ENCODE data around the gene ATF6.
"Not testable (repeated sequence)": the region's sequence is repeated elsewhere in the genome, so short reads cannot be mapped to it uniquely, and the experiment has no call there.

Gene ATF6

GRCh38 chr1:161766102-161766981 lies at the start of gene ATF6:
TSS of gene ATF6 (plus strand) at chr1:161766320. CDS start at chr1:161766361, 41 bp downstream.
- peak; percentile 85 for DNase-seq (ENCODE audit: low read depth)

- no peak for DNase-seq (ENCODE audit: low read depth)
Measured at GRCh38 chr1:161718559-161719324, 47.4 kb upstream of the ATF6 start.

- no peak for DNase-seq (ENCODE audit: low read depth)
Measured at GRCh38 chr1:161719325-161719611, 46.9 kb upstream of the ATF6 start.

- DNase-seq (ENCODE audit: low read depth) = no peak
Measured at GRCh38 chr1:161720422-161720821, 45.7 kb upstream of the ATF6 start.

GRCh38 chr1:161720956-161721737 lies 45.0 kb upstream of the ATF6 start, which contains the start of gene FCRLB:
TSS of gene FCRLB (plus strand) at chr1:161721544. CDS start at chr1:161722673, 1,129 bp downstream.
- DNase-seq (ENCODE audit: low read depth) = no peak

GRCh38 chr1:161721738-161722343 lies 44.3 kb upstream of the ATF6 start:
- DNase-seq (ENCODE audit: low read depth) = no peak

GRCh38 chr1:161722406-161722805 lies 43.7 kb upstream of the ATF6 start:
- DNase-seq (ENCODE audit: low read depth) = no peak

- no peak for DNase-seq (ENCODE audit: low read depth)
Measured at GRCh38 chr1:161723459-161724141, 42.5 kb upstream of the ATF6 start.

- DNase-seq (ENCODE audit: low read depth) = not testable (repeated sequence)
Measured at GRCh38 chr1:161725258-161725907, 40.7 kb upstream of the ATF6 start.

- no peak for DNase-seq (ENCODE audit: low read depth)
Measured at GRCh38 chr1:161725908-161726472, 40.1 kb upstream of the ATF6 start.

GRCh38 chr1:161726473-161727255 lies 39.5 kb upstream of the ATF6 start:
- peak; percentile 76 for DNase-seq (ENCODE audit: low read depth)

- DNase-seq (ENCODE audit: low read depth) = no peak
Measured at GRCh38 chr1:161727256-161727924, 38.7 kb upstream of the ATF6 start.

GRCh38 chr1:161728376-161729226 lies 37.5 kb upstream of the ATF6 start:
- no peak for DNase-seq (ENCODE audit: low read depth)

GRCh38 chr1:161730050-161730564 lies 36.0 kb upstream of the ATF6 start:
- no peak for DNase-seq (ENCODE audit: low read depth)

GRCh38 chr1:161731241-161731640 lies 34.9 kb upstream of the ATF6 start:
- no peak for DNase-seq (ENCODE audit: low read depth)

GRCh38 chr1:161731981-161732718 lies 34.0 kb upstream of the ATF6 start:
- no peak for DNase-seq (ENCODE audit: low read depth)

- no peak for DNase-seq (ENCODE audit: low read depth)
Measured at GRCh38 chr1:161733526-161733925, 32.6 kb upstream of the ATF6 start.

Measured in fibroblast of the conjunctiva (primary cell).